ENCODE data around the gene HTR3A. TPM values are rescaled to one million over a fixed set of nuclear protein-coding genes. Genes with fewer than 3 reads are reported as not detected.

Gene HTR3A
- total RNA-seq, 1 donor from 2014 or later: 0.27 TPM

- Mint-ChIP-seq H3K4me1 (ENCODE audit: unreplicated experiment) (no peaks in the 10 kb centered on the region), H3K9me3 (no peaks in the 10 kb centered on the region), H3K27ac (no peak overlapping the region), H3K36me3 (no peaks in the 10 kb centered on the region), H3K27me3 (peaks cover 49% of the 10 kb centered on the region), H3K4me3 (no peak overlapping the region)
- no peak for DNase-seq (ENCODE audit: extremely low spot score, unreplicated experiment)
- TF ChIP-seq, protein P1, sequence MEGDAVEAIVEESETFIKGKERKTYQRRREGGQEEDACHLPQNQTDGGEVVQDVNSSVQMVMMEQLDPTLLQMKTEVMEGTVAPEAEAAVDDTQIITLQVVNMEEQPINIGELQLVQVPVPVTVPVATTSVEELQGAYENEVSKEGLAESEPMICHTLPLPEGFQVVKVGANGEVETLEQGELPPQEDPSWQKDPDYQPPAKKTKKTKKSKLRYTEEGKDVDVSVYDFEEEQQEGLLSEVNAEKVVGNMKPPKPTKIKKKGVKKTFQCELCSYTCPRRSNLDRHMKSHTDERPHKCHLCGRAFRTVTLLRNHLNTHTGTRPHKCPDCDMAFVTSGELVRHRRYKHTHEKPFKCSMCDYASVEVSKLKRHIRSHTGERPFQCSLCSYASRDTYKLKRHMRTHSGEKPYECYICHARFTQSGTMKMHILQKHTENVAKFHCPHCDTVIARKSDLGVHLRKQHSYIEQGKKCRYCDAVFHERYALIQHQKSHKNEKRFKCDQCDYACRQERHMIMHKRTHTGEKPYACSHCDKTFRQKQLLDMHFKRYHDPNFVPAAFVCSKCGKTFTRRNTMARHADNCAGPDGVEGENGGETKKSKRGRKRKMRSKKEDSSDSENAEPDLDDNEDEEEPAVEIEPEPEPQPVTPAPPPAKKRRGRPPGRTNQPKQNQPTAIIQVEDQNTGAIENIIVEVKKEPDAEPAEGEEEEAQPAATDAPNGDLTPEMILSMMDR (conservative IDR thresholded peaks at IDR 0.05): no peak
These were observed 17.9 kb upstream of the HTR3A start for GRCh38 chr11:113956986-113957385.

DNA sequence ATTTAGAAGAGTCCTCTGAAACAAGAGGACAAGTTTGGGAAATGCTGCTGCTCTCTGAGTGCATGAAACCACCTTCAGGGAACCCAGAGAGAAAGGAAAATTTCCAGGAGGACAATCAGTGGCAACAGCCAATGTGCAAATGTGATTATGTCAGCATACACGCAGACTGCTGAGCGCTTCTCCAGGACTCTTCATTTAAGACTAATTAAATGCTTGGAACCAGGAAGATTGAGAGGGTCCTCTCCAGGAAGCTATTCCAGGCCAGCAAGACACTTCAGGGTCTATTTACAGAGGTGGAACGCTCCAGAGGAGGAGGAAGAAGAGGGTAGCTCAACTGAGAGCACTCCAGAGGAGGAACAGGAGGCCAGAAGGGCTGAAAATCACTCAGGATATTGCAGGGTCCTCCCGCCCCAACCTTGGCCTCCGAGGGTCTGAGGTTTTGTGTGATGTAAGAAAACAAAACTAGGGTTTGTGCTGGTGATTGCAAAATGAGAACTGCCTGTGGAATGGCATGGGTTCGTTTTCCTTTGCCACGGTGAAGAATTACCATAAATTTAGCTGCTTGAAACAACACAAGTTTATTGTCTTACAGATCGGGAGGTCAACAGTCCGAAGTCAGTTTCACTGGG lies 14.1 kb upstream of the HTR3A start:
- no peak for DNase-seq (ENCODE audit: extremely low spot score, unreplicated experiment)
- no peaks in the 10 kb centered on the region for H3K9me3 Mint-ChIP-seq
- no peaks in the 10 kb centered on the region for H3K4me1 Mint-ChIP-seq (ENCODE audit: unreplicated experiment)
- no peaks in the 10 kb centered on the region for H3K36me3 Mint-ChIP-seq
- TF ChIP-seq, protein P1 (conservative IDR thresholded peaks at IDR 0.05): no peak
- H3K27ac Mint-ChIP-seq: no peak overlapping the region
- peaks cover 45% of the 10 kb centered on the region for H3K27me3 Mint-ChIP-seq
- H3K4me3 Mint-ChIP-seq: no peak overlapping the region

DNA sequence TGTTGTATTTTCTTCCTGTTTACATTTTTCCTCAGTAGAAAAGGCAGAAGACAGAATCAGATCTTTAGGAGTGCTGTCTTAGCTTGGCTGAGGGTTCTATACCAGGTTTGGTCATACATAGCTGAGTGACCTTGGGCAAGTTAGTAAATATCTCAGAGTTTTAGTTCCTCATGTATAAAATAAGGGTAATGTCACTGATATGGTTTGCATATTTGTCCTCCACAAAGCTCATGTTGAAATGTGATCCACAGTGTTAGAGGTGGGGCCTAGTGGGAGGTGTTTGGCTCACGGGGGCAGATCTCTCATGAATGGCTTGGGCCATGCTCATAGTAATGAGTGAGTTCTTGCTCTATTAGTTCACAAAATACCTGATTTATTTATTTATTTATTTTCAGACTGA lies 7.5 kb upstream of the HTR3A start:
- no peak for DNase-seq (ENCODE audit: extremely low spot score, unreplicated experiment)
- H3K4me3 Mint-ChIP-seq: no peak overlapping the region
- TF ChIP-seq, protein P1 (conservative IDR thresholded peaks at IDR 0.05): no peak
- no peak overlapping the region for H3K27ac Mint-ChIP-seq
- peaks cover 45% of the 10 kb centered on the region for H3K27me3 Mint-ChIP-seq
- H3K9me3 Mint-ChIP-seq: no peaks in the 10 kb centered on the region
- no peaks in the 10 kb centered on the region for H3K4me1 Mint-ChIP-seq (ENCODE audit: unreplicated experiment)
- no peaks in the 10 kb centered on the region for H3K36me3 Mint-ChIP-seq

DNA sequence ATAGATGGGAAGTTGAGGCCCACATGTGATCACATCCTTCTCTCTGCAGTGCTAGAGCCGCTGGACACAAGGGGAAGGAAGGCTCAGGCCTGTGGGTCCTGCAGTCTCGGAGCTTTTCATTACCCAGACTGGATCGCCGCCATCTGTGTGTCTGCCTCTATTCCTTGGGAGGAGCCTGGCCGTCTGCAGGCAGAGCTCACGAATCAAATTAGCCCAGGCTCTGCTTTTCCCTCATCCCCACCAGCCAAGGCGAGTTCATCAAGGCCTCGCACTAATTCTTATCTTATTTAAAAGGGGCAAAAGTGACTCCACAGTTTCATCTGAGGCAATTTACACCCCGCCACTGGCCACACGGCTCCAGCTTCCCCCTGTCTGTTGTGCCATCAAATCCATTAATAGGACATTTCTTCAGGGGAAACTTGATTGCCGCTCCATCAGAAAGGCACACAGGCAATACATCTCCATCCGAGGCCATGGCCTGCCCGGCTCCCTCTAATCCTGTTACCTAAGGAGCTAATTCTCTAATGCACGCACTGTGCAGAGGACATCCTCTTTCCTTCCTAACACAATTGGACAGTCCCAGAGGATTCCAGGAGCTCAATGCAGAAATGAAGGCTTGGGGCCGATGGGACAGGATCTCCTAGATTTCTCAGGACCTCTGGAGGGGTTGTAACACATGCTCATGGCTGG lies 3.3 kb upstream of the HTR3A start:
- no peaks in the 10 kb centered on the region for H3K36me3 Mint-ChIP-seq
- no peak overlapping the region for H3K4me3 Mint-ChIP-seq
- DNase-seq (ENCODE audit: extremely low spot score, unreplicated experiment): no peak
- TF ChIP-seq, protein P1 (conservative IDR thresholded peaks at IDR 0.05): no peak
- H3K9me3 Mint-ChIP-seq: no peaks in the 10 kb centered on the region
- H3K4me1 Mint-ChIP-seq (ENCODE audit: unreplicated experiment): peaks cover 11% of the 10 kb centered on the region
- no peak overlapping the region for H3K27ac Mint-ChIP-seq
- H3K27me3 Mint-ChIP-seq: peaks cover 48% of the 10 kb centered on the region

DNA sequence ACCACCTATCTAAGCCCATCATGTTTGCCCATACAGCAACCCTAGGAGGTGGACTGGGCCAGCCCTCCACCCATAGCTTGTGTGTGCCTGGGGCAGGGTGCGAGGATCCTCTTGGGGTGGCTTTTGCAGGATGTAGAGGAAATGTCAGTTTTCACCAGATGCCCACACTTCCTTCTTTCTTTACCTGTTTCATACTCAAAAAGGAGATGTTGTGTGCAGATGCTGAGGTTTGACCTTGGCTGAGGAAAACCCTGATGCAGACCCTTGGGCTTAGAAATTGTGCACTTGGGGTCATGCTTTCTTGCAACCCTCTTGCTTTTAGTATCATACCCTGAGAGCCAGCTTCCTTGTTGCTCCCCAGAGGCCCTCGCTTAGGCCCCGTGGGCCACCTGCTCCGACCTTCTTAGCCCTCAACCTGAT lies 2.2 kb downstream of the HTR3A start:
- Mint-ChIP-seq H3K4me3 (no peak overlapping the region), H3K9me3 (no peaks in the 10 kb centered on the region), H3K27ac (no peak overlapping the region), H3K27me3 (peaks cover 57% of the 10 kb centered on the region), H3K4me1 (ENCODE audit: unreplicated experiment) (peaks cover 11% of the 10 kb centered on the region), H3K36me3 (no peaks in the 10 kb centered on the region)
- DNase-seq (ENCODE audit: extremely low spot score, unreplicated experiment): no peak
- TF ChIP-seq, protein P1 (conservative IDR thresholded peaks at IDR 0.05): no peak
